Cardiac septum (tissue), 1 donor: ENCODE results near the gene C1QTNF6. TPM values are rescaled to one million over a fixed set of nuclear protein-coding genes. Genes with fewer than 3 reads are reported as not detected.
"Not testable (repeated sequence)": the region's sequence is repeated elsewhere in the genome, so short reads cannot be mapped to it uniquely, and the experiment has no call there.

Experiments
- DNase-seq: peaks from one replicate; pipeline ENCODE4 v3.0.0-alpha.2; 2020; ENCODE audit warnings: low spot score
- intact Hi-C: fragments of 100-400 bp; cut with DNase I; formaldehyde crosslinking; loops from one replicate; pipeline ENCODE4 v1.14.0; 2022
- total RNA-seq: library from RNA; stranded (reverse); fragmentation: NEBNext Ultra II Directional; extraction: Animal tissue kit (Norgen Biotek cat#: 25700); gene quantifications from one replicate; pipeline ENCODE4 v1.2.1, GENCODE V29; 2021
- donor health status: DM: no; HTN: no; CAD: no.

C1QTNF6 gene
- total RNA-seq, 1 donor from 2014 or later = 2.8 TPM

- intact Hi-C loops = no loop called here
- no peak for DNase-seq
These were observed 5.7 kb downstream of the C1QTNF6 start for GRCh38 chr22:37182101-37182948.

GRCh38 chr22:37181681-37182080 lies 6.4 kb downstream of the C1QTNF6 start:
- DNase-seq = no peak
- intact Hi-C loops = no loop called here

DNA sequence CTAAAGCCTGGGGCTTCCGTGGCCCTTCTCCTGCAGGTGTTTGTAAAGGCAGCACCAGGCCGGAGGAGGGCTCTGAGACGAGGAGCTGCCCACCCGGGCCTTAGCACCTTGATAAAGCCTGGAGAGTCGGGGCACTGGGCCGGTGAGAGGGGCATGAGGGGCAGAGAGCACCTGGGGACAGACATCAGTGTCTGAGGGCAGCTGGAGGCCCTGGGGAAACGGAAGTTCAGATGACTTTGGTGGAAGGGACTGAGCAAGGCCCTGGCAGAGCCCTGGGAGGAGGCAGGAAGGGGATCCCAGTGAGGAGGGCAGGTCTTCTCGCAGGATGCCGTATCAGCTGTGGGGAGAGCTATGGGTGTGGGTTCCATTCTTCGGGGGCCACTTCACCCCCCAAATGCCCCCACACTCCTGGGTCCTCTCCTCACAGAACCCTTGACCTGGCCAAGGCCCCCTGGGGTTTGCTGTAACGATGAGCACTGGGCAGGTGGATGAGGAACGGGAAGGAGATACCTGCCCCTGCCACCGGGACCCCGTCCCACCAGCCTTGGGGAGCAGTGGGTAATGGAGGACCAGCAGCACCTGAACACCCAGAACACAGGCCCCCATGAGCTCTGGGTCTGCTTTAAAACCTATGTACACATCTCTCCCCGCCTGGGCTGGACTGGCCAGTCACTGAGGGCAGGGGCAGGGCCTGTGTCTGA lies 7.4 kb downstream of the C1QTNF6 start:
- DNase-seq = no peak
- intact Hi-C loops = no loop called here

GRCh38 chr22:37179622-37180420 lies 8.2 kb downstream of the C1QTNF6 start:
- intact Hi-C loops = no loop called here
- no peak for DNase-seq

DNA sequence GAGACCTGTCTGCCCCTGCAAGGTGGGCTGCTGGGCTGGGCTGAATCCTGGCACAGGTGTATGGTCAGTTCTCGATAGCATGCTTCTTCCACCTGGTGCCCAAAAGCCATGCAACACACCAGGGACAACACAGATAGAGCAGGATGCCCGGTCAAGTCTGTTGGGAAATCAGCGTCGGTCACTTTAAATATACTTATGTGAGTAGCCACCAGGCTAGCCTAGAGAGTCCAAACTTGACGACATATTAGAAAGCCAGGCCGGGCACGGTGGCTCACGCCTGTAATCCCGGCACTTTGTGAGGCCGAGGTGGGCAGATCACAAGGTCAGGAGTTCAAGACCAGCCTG lies 8.9 kb downstream of the C1QTNF6 start:
- intact Hi-C loops = no loop called here
- DNase-seq = no peak

DNA sequence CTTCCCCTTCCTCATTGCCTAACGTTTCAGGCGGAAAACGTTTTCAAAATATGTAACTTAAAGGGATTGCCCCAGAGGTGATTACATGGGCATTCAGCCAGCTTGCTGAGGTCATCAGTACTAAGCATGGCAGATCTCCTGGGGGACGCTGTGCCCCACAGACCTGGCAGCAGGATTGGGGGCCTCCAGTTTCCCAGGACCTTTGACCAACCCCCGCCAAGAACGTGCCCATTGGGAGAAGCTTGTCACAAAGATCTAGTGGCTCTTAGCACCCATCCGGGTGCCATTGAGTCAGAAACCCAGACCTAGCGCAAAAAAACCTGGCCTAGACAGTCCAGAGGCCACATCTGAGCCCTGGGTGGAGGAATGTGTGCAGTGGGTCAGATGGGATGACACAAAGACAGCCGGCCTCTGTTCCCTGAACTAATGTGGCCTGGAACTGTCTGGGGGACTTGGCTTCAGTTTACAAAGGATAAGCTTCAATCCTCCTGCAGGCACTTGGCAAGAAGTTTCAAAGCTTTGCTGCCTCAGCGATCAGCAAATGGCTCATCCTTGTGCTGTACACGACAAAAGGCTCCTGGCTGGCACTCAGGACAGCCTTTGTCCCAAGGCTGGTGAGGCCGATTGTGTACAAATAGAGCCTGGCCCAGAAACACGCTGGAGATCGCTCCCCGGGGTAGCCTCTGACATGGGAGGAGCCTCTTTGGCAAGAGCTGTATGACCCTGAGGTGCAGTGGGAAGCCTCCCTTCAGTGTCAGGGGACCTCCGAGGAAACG lies 9.5 kb downstream of the C1QTNF6 start:
- DNase-seq = no peak
- intact Hi-C loops = no loop called here

DNA sequence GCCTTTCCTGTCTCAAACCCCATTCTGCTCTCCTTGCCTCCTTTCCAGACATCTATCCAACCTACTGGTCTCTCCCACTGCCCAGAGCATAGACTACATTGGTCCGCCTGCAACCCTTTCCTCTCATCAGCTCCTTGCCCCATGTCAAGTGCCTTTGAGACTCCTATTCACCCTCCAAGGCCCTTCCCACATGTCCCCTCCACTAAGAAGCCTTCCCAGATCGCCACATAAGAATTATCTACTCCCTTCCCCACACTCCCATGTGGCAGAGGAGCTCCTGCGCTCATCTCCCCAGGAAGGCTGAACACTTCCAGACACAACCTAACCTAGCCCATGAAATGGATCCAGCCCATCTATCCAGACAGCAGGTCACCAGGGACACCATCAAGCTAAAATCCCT lies 10.3 kb downstream of the C1QTNF6 start:
- intact Hi-C loops = no loop called here

GRCh38 chr22:37177221-37177620 lies 10.8 kb downstream of the C1QTNF6 start:
- DNase-seq = no peak
- intact Hi-C loops = no loop called here

More for the DNA sequence above, 10.3 kb downstream of the C1QTNF6 start:
- no peak for DNase-seq

DNA sequence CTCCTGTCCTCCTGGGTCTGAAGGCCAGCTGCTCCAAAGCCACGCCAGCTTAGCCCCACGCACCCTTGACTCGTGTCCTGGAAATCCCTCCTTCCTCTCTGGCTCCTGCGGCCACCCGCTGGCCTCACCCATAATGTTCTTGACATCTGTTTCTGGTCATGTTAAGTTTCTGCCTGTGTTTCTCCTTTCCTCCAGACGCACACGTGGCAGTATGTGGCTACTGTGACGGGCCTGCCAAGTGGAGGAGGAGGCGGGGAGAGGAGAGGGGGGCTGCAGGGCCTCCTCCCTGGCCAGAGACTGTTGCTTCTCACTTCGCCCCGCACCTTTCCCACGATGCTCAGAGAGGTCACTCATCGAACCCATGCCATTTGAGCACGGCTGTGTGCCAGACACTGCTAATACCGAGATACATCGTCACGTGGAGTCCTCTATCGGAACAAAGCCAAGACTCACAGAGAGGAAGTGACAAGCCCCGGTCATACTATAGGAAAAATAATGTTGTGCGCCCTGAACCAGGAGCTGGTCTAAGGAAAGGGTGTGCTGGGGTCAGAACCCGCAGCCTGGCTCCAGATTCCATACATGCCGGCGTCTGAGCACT lies 11.5 kb downstream of the C1QTNF6 start:
- intact Hi-C loops = no loop called here
- DNase-seq = peak; percentile 85

GRCh38 chr22:37175414-37176281 lies 12.4 kb downstream of the C1QTNF6 start:
- intact Hi-C loops = no loop called here
- DNase-seq = peak; percentile 50

- intact Hi-C loops = no loop called here
- DNase-seq = peak; percentile 9
These were observed 13.1 kb downstream of the C1QTNF6 start for GRCh38 chr22:37174964-37175363.

- peak; percentile 63 for DNase-seq
- intact Hi-C loops = no loop called here
These were observed 14.3 kb downstream of the C1QTNF6 start for GRCh38 chr22:37173709-37174108.

GRCh38 chr22:37172266-37173245 lies 15.5 kb downstream of the C1QTNF6 start:
- DNase-seq = peak; percentile 51
- intact Hi-C loops = no loop called here

DNA sequence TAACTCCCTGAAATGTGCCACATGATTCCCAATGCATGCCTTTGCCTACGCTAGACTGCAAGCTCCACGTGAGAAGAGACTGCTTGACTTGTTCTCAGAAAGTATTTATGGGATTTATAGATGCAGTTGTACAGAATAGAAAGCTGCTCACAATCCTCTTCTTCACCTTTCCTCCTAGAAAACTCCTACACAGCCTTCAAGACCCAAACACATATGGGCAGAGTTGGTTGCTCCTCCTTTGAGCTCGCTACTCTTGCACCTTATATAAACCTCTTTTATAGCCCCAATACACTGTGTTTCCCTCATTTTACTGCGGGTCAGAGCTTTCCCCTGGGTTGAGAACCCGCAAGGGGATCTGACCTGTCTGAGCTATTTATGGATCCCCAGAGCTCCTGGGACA lies 16.4 kb downstream of the C1QTNF6 start:
- intact Hi-C loops = no loop called here
- DNase-seq = peak; percentile 10

GRCh38 chr22:37170689-37171405 lies 17.2 kb downstream of the C1QTNF6 start:
- peak; percentile 71 for DNase-seq
- intact Hi-C loops = not testable (repeated sequence)

DNA sequence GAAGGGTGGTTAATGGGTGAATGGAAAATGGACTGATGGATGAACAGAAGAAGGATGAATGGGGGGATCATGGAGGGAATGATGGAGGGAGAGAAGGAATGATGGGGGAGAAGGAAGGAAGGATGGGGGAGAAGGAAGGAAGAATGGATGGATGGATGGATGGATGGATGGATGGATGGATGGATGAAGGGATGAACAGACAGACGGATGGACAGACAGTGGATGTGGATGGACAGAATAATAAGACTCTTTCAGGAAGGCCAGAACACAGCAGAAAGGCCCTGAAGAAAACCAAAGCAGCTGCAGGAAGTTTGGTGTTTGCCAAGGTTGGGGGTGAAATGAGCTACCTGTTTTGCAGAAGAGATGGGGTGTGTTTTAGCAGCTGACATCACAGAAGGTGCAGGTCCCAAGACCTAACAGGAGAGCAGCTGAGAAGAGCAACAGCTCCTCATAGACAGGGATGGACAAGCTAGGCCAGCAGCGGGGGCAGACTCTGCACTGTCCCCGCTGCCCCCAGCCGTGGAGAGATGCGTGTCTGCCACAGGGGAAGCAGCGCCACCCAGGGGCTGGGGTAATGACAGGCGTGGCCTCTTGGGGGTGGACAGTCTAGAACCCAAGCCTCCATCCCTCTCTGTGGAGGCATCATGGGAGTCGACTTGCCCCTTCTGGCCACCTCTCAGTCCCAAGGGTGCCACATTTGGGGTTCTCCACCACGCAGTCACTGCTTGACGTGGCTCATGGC lies 17.9 kb downstream of the C1QTNF6 start:
- intact Hi-C loops = loop anchor here (5.0 to 10.0 kb wide), 2 partner anchors 93 to 395 kb away; partner anchors contain the start of gene IFT27
- peak; percentile 60 for DNase-seq
